Cerebellar cortex (tissue), 1 donor: ENCODE measurements around the gene MED25.
"Not testable (repeated sequence)": the region's sequence is repeated elsewhere in the genome, so short reads cannot be mapped to it uniquely, and the experiment has no call there.

Experiments used
- DNase-seq: peaks from one replicate; pipeline ENCODE4 v3.0.0-alpha.2; 2015; ENCODE audit warnings: low spot score

The MED25 gene

DNA sequence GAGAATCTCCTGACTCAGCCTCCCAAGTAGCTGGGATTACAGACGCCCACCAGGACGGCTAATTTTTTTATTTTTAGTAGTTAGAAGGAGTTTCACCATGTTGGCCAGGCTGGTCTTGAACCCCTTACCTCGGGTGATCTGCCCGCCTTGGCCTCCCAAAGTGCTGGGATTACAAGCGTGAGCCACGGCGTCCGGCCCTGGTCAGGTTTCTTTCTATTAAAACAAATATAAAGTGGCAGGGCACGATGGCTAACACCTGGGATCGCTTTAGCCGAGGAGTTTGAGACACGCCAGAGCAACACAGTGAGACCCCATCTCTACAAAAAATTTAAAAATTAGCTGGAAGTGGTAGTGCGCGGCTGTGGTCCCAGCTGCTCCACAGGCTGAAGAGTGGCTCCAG is 1.5 kb upstream of the MED25 start:
- no peak for DNase-seq

DNA sequence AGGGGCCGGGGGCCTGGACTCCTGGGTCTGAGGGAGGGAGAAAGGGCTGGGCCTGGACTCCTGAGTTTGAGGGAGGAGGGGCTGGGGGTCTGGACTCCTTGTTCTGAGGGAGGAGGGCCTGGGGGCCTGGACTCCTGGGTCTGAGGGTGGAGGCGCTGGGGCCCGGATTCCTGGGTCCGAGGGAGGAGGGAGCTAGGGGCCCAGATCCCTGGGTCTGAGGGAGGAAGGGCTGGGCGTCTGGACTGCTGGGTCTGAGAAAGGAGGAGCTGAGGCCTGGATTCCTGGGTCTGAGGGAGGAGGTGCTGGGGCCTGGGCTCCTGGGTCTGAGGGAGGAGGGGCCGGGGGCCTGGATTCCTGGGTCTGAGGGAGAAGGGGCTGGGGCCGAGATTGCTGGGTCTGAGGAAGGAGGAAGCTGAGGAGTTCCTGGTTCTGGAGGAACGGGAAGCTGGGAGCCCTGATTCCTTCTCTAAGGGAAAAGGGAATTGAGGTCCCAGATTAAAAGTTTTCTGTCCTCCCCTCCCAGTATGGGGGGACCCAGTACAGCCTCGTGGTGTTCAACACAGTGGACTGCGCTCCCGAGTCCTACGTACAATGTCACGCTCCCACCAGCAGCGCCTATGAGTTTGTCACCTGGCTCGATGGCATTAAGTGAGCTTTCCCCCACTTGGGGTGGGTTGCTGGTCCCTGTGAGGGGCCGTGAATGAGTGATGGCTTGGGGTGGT is 721 bp downstream of the MED25 start:
- DNase-seq = no peak

DNA sequence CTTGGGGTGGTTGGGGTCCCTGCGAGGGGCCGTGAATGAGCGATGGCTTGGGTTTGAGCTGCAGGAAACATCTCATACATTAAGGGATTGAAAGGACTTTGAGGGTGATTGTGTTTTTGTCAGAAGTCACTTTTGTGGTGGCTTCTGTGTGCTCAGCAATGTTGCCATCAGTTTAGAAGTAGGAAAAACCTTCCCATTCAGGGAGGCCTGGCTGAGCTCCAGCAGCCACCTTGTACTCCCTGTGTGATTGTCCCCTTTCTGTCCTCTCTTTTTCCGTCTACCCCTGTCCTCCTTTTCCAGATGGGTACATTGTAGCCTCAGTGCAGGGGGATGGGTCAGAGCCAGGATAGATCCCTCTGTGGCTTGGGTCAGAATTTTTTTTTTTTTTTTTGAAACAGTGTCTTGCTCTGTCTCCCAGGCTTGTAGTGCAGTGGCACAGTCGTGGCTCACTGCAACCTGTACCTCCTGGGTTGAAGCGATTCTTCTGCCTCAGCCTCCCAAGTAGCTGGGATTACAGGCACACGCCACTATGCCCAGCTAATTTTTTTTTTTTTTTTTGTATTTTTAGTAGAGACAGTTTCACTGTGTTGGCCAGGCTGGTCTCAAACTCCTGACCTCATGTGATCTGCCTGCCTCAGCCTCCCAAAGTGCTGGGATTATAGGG is 1.5 kb downstream of the MED25 start:
- DNase-seq = not testable (repeated sequence)

DNA sequence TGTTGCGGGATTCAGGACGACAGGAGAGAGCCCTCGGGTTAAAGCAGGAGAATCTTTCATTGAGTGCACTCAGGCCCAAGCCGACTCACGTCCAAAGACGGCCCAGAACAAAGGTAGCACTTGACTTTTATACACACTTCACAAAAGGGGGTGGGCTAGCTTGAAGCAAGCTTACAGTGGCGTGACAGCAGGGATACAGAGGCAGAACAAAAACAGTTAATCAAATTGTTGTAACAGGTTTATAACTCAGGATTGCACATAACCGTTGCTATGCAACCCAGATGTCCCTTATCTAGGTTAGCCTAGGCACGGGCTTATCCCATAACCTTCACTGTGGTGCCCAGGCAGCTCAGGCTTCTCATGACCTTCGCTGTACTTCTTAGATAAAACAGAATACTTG is 2.0 kb downstream of the MED25 start:
- no peak for DNase-seq

DNA sequence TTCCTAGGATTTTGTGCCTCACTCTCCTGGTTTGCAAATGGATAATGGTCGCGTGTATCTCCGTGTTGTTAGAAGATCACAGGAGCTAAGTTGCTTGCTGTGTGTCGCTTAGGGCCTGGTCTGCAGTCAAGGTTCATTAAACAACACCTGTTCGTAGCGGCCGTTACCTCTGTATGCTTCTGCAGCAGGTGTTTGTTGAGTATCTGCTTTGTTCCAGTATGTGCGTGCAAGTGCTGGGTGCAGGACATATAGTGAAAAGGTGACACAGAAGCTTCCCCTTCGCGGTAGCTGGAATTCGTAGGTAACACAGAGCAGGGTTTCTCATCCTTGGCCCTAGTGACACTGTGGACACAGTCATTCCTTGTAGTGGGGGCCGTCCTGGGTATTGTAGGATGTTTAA is 5.4 kb downstream of the MED25 start:
- no peak for DNase-seq

DNA sequence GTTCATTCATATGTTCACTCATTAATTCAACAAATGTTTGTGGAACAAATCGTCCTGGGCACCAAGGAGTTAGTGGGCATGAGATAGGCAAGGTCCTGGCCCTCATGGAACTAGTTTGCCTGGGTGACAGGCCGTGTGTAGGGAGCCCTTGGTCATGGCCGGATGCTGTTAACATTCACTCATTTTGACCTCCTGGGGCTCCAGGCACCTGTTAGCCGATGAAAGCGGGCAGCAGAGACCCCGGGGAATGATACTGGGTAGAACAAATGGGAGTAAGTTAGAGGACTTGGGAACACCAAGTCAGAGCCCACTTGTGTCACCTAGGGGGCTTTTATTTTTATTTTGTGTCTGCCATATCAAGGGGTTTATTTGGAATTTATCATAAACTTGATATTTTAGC is 6.6 kb downstream of the MED25 start:
- no peak for DNase-seq

DNA sequence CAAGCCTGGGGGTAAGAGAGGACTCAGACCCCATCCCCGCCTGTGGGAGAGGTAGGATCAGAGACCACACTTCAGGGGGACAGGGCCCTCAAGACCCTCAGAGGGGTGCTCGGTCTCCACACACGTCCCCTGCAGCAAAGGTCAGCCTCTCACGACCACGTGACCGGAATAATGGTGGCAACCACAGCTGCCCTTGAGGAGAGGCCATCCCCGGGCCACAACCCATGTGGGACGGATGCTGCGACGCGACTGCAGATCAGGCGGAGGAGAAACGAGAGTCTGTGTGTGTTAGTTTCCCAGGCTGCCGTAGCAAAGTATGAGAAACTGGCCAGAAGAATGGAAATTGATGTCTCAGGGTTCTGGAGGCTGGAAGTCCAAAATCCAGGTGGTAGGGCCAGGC is 8.9 kb downstream of the MED25 start:
- DNase-seq = no peak

DNA sequence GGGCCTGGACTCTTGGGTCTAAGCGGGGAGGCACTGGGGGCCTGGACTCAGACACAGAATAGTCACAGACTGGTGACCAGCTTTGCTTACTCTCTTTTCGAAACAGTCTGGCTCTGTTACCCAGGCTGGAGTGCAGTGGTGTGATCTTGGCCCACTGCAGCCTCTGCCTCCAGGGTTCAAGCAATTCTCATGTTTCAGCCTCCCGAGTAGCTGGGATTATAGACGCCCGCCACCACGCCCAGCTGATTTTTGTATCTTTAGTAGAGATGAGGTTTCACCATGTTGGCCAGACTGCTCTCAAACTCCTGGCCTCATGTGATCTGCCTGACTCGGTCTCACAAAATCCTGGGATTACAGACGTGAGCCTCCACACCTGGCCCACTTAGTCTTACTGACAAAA is 11.1 kb downstream of the MED25 start:
- DNase-seq = no peak

DNA sequence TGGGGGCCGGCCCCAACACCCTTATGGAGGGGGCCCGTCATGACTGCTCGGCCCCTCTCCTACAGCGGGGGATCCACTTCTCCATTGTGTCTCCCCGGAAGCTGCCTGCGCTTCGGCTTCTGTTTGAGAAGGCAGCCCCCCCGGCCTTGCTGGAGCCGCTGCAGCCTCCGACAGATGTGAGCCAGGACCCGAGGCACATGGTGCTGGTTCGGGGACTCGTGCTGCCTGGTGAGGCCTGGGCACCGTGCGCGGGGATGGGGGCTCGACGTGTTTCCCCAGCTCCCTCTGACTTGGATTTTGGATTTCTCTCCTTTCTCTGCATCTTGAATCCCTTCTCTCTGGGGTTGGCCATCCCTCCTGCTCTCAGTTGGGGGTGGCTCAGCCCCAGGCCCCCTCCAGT is 11.6 kb downstream of the MED25 start:
- DNase-seq = no peak

DNA sequence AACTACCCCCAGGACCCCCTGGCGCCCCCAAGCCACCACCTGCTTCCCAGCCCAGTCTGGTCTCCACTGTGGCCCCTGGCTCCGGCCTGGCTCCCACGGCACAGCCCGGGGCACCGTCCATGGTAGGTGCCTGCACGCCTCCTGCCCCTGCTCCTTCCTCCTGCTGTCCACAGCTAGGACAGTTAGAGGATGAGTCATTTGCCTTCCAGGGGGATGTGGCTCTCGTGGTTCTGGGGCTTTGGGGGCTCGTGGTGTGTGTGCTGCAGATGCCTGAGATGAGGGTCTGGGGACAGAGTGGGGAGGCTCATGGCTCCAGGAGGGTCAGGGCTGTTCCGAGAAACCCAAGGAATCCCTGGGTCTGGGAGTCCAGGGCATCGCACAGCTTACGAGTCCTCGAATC is 12.7 kb downstream of the MED25 start:
- no peak for DNase-seq

DNA sequence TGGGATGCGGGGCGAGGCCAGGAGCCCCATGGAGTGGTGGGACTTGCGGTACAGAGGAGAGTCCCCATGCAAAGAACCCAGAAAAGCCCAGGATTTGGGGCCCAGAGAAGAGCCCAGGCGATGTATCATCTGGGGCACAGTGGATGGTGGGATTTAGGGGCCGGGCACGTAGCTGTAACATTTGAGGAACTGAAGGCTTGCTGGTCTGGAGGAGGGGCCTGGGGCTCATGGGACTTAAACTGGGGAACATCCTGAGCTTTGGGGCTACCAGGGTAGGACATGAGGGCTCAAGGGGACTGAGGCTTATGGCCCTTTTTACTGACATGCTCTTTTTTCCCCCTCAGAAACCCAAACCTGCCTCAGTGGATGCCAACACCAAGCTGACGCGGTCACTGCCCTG is 13.5 kb downstream of the MED25 start:
- DNase-seq = no peak

DNA sequence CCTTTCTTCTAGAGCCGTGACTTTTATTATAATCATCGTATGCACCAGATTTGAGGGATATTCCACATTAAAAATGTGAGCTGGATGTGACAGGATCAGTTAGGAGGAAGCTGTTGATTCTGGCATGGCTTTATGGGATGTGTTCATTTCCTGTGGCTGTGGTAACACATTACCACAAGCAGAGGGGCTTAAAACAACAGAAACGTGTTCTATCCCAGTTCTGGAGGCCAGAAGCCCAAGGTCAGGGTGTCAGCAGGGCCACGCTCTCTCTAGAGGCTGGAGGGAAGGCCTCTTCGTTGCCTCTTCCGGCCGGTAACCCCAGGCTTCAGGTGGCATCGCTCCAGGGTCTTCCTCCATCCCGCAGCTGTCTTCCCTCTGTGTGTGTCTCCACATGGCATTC is 14.5 kb downstream of the MED25 start:
- DNase-seq = no peak

DNA sequence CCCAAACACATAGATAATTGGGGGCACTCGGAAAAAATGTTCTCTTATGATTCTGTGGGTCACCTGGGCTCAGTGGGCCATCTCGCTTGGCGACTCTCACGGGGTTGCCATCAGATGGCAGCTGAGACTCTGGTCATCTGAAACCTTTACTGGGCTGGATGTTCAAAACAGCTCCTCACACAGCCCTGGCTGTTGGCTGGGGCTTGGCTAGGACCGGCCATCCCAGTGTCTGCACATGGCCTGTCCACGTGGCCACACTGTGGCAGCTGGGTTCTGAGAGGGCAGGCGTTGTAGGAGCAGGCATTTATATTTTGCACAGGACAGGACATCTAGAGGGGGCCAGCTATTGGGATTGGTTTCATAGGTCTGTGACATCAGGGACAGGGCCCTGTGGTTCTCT is 15.5 kb downstream of the MED25 start:
- no peak for DNase-seq

DNA sequence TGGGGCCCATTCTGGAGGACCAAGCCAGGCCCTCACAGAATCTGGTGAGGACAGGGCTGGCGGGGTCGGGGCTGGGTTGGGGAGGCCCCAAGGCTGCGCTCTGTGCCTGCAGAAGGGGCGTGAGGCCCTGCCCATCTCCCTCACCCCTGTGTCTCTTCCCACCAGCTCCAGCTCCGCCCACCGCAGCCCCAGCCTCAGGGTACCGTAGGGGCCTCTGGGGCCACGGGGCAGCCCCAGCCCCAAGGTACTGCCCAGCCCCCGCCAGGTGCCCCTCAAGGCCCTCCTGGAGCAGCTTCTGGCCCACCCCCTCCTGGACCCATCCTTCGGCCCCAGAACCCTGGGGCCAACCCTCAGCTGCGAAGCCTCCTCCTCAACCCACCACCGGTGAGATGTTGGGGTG is 17.5 kb downstream of the MED25 start:
- no peak for DNase-seq

DNA sequence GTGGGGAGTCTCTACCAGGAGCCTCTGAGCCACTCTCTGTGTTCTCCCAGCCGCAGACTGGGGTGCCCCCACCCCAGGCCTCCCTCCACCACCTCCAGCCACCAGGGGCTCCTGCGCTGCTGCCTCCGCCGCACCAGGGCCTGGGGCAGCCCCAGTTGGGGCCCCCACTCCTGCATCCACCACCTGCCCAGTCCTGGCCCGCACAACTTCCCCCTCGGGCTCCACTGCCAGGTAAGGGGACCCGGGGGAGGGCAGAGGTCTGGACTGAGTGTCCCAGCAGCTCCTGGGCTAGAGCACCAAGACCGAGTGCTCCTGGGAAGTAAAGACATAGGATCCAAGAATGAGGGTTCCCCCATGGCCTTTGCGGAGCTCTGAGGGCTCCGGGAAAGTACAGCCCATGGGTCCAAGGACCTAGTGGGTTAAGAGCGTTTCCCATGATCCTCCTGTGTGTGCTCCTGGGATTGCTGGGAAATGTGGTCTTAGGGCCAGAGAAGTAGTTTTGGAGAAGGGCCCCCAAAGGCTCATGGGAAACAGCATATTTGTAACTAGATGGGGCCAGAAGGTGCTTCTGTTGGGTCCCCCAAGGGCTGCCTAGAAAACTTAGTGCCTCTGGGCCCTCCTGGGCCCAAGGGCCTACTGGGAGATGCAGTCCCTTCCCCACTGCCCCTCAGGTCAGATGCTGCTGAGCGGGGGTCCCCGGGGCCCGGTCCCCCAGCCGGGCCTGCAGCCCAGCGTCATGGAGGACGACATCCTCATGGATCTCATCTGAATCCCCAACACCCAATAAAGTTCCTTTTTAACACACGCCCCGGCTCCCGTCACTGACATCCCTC is 18.3 kb downstream of the MED25 start:
- no peak for DNase-seq

DNA sequence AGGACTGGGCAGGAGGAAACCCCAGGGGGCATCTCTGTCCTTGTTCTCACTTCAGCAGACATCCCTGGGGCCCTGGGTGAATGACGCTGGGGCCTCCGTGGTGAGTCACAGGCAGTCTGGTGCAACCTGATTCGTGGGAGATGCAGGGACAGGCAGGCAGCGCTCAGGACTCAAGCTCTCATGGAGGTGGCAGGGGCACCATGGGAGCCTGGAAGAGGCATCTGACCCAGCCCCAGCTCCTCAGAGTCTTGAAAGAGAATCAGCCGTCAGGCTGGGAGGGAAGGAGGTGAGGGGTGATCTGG is 18.9 kb downstream of the MED25 start:
- DNase-seq = no peak

DNA sequence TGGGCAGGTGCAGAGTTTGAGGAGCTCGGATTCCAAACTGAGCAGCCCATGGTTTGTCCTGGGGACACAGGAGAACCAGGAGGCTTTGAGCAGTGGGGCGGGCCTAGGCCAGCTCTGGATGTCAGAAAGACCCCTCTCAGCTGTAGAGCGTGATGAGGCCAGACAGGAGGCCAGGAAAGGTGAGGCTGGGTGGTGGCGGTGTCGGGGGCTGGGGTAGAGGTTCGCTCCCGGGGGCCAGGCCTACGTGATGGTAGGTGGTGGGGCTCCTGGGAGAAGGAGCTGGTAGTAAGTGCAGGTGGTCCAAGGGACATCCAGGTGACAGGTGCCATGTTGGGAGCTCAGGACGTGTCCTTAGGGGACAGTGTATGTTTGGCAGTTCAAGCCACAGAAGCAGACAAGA is 19.3 kb downstream of the MED25 start:
- no peak for DNase-seq

DNA sequence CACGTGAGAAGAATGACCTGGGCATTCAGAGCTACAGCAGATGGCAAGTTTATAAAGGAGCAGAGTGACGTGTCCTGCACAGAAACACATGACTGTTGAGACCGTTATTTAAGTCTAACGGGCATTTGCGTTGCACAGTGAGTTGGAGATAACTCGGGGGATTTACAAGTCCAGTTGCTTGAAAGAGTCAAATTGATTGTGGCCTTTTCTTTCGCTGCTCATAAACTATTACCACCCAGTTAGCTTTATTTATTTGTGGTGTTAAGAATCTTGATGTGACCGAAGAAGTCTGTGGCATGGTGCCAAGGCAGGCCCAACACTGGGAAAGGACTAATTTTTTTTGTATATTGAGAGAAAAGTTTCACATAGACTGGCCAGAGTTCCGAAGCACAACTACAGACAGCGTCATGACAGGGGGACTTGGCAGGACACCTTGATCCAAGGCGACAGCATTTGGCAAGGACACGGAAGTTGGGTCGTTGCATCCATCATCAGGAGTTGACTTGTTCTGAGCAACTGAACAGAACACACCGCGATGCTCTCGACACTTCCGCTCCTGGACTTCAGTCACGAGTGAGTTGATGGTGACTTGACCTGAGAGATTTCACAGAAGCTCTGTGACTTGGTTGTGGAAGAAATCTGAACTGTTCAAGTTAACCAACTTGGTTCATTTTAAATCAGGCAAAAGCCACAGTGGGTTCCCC is 20.9 kb downstream of the MED25 start:
- no peak for DNase-seq

DNA sequence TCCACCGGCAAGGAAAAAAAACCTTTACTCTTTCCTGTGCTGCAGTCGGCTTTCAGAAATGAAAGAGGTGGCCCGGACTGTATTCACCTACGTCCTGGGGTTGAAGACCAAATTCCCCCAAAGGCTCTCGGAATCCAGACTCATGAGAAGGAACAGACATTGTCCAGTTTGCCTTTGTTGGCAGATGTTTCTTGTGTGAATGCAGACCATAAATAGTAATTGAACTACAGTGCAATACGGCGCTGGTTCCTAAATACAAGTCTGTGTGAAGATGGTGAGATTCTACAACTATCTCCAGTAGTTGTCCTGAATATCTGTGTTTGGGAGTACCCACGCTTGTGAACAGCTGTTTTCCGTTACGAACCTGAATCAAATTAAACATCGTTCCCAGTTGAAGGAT is 21.6 kb downstream of the MED25 start:
- no peak for DNase-seq

DNA sequence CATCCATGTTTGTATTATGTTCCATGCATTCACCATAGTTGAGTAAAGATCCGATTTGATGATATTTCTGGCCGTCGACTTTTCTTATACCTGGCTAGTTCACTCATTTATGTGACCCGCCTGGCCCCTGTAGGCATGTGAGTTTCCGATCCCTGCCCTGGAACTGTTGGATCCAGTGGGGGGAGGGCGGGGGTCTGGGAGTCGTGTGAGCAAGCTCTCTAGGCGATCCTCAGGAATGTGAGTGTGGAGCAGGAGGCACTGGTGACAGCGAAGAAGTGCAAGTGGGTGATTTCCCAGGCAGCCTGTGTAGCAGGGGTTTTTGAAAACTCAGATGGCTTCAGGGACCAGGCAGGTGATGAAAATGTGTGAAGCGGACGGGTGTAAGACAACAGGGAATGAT is 22.2 kb downstream of the MED25 start:
- DNase-seq = no peak

DNA sequence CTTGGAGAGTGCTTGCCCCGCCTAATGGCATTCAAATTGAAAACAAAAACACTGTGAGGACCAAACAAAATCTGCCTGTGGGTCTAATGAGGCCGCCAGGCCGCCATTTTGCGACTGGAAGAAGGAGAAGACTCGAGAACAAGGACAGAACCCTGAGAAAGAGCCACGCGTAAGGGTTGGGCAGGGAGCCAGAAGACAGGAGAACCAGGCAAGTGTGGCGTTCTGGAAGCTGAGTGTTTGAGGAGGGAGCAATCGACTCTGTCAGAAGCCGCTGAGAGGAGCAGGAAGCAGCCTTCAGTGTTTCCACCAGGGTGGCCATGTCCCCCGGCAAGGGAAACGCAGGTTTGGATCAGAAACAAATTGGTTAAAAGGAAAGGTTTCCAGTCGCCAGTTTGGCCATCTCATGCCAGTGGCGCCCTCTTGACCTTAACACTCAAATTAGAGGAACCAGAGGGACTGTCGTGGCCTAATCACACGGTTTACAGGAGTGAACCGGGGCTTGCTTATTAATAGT is 22.7 kb downstream of the MED25 start:
- no peak for DNase-seq

DNA sequence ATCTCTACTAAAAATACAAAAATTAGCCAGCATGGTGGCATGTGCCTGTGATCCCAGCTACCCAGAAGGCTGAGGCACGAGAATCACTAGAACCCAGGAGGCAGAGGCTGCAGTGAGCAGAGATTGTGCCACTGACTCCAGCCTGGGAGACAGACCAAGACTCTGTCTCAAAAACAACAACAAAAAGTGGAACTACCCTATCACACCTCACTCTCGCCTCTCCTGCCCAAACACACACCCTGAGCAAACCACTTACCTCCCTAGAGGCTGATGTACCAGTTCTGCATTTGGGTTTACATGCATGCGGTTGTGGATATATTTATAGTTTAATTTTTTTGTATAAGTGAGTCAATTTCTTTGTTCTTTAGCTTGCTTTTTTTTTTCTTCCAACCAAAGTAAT is 25.2 kb downstream of the MED25 start:
- no peak for DNase-seq
